IPS-20b (cell line): ENCODE measurements around the gene ADNP.

ENCODE experiments used
- H3K27ac ChIP-seq: one replicate; pipeline ENCODE4 v1.5.1; 2013; ENCODE audit warnings: low read length
- H3K27me3 ChIP-seq: 2 replicates; pipeline ENCODE4 v1.6.1; 2013; ENCODE audit warnings: mild to moderate bottlenecking, low read length, inconsistent platforms; ENCODE audit not compliant: insufficient read depth
- H3K36me3 ChIP-seq: 2 replicates; pipeline ENCODE4 v1.6.1; 2013; ENCODE audit warnings: low read depth, mild to moderate bottlenecking, inconsistent platforms, low read length, moderate library complexity; ENCODE audit not compliant: insufficient read depth
- H3K4me1 ChIP-seq: 2 replicates; pipeline ENCODE4 v1.6.1; 2013; ENCODE audit warnings: mild to moderate bottlenecking, control low read depth, inconsistent platforms, low read length, moderate library complexity; ENCODE audit not compliant: insufficient read depth
- H3K4me3 ChIP-seq: 2 replicates; pipeline ENCODE4 v1.5.1; 2013; ENCODE audit warnings: mild to moderate bottlenecking, low read length, inconsistent platforms
- H3K9ac ChIP-seq: 2 replicates; pipeline ENCODE4 v1.6.1; 2013; ENCODE audit warnings: low read depth, mild to moderate bottlenecking, inconsistent platforms, low read length, moderate library complexity
- H3K9me3 ChIP-seq: 2 replicates; pipeline ENCODE4 v1.6.1; 2013; ENCODE audit warnings: mild to moderate bottlenecking, low read depth, low read length, inconsistent platforms; ENCODE audit not compliant: insufficient read depth

Gene ADNP

DNA sequence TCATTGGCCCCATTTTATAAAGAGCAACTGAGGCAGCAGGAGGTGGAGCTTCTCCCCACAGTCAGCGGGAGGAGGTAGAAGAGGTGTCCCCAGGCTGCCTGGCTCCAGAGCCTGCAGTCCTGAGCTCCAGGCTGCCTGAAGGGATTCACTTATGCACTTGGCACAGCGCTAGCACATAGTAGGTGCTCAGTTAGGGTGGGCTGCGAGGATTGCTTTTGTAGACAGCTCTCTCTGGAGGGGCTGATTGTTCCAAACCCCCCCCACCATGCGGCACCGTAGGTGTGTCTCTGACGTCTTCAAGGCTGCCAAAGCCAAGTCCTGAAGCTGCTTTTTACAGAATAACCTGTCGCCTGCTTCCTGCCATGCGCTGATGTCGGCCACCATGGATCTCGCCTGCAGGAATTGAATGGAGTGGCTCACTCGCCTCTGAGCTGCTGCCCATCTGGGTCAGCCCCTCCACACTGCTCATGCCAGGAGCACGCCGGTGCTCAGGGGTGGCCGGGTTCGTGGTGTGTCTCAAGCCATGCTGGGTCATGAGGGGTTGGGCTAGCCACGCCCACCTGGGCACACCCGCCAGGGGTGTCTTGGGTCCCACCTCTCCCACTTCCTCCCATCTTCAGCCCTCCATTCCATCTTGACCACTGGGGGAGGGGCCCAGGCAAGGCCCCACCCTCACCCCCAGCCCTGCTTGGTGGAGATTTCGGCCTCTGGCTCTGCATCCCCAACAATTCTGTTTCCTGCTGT is 76.6 kb downstream of the ADNP start:
- H3K9ac ChIP-seq: no peak overlapping the region
- H3K27me3 ChIP-seq: no peaks in the 10 kb centered on the region
- H3K4me1 ChIP-seq: peaks cover 5% of the 10 kb centered on the region
- no peak overlapping the region for H3K4me3 ChIP-seq
- H3K36me3 ChIP-seq: no peaks in the 10 kb centered on the region
- H3K27ac ChIP-seq: no peak overlapping the region
- no peaks in the 10 kb centered on the region for H3K9me3 ChIP-seq

DNA sequence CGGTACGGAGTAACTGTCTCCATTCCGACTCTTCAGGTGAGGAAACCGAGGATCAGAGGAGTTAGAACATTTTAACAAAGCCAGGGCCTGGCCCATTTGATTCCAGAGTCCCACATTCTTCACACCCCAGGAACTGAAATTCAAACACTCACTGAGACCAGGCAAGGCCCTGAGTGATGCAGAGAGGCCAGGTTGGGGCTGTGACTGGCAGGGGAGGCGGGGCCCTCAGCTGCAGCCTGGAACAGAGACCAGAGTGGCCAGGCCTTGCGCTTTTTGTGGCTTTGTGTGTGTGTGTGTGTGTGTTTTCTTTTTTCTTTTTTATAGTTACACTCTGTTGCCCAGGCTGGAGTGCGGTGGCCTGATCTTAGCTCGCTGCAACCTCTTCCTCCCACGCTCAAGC is 79.2 kb downstream of the ADNP start:
- Histone ChIP-seq H3K4me1 (peaks cover 5% of the 10 kb centered on the region; the same call in 1 of the 2 replicates), H3K27ac (peak overlapping the region; percentile 7), H3K9ac (0 out of 2 replicates have a peak overlapping the region, but pooled peaks have one; percentile 40), H3K9me3 (no peaks in the 10 kb centered on the region), H3K36me3 (no peaks in the 10 kb centered on the region), H3K27me3 (no peaks in the 10 kb centered on the region), H3K4me3 (no peak overlapping the region)

- Histone ChIP-seq H3K9me3 (no peaks in the 10 kb centered on the region), H3K4me1 (peaks cover 5% of the 10 kb centered on the region; the same call in 1 of the 2 replicates), H3K36me3 (no peaks in the 10 kb centered on the region), H3K27me3 (no peaks in the 10 kb centered on the region), H3K4me3 (no peak overlapping the region), H3K27ac (no peak overlapping the region), H3K9ac (0 out of 2 replicates have a peak overlapping the region, but pooled peaks have one; percentile 40)
Measured at GRCh38 chr20:50850721-50851286, 80.4 kb downstream of the ADNP start.

DNA sequence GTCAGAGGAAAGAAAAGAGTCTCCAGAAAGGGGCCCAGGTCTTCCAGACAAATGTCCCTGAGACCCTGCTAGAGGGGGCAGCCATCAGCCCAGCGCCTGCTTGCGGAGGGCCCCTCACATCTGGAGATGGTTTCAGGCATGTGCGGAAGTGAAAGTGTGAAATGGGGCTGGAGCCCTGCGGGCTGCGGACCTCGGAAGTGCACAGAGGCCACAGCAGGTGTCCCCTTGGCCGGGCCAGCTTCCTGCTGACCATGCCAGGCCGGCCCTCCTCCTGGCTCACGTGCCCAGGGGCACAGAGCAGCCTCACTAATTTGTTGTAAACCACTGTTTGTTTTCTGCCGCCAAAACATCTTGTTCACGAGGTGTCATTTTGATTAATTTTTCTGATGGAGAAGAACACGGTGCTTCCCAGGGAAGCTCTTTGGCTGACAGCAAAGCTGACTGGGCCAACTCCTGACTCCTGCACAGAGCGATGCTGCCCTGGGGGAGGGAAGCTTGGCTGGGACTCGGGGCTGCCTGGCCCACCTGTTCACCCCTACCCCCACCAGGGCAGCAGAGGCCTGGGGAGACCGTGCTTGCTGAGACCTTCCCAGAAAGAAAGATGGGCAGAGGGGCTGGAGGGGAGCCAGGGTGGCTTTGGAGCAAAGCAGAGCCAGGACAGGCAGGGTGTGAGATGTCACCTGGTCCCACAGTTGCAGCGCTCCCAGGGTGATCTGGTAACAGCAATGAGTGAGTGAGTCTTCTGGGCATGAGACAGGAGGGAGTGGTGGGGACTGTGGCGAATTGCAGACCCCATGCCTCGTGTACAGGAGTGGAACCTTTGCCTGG is 82.2 kb downstream of the ADNP start:
- no peak overlapping the region for H3K27ac ChIP-seq
- no peak overlapping the region for H3K9ac ChIP-seq

DNA sequence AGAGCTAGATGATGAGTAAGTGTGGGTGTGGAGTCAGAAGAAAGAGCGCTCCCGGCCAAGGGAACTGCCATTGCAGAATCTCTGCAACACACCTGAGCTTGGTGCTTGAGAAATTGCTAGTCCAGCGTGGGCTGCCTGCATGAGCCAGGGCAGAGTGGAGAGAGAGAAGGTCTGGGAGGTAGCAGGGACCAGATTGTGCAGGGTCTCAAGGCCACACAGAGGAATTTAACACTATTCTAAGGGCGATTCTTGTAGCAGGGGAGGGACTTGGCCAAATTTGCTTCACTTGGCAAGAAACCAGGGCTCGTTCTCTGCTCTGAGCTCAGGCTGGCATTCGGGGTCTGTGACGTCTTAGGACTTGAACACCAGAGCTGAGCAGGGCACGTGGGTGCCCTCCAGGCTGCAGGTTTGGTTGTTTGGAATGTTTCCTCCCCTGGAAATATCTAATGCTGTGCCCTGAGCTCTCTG is 82.9 kb downstream of the ADNP start:
- H3K4me3 ChIP-seq: no peak overlapping the region
- H3K9me3 ChIP-seq: no peaks in the 10 kb centered on the region
- no peak overlapping the region for H3K9ac ChIP-seq
- H3K27ac ChIP-seq: no peak overlapping the region
- H3K36me3 ChIP-seq: no peaks in the 10 kb centered on the region
- no peaks in the 10 kb centered on the region for H3K27me3 ChIP-seq
- peaks cover 5% of the 10 kb centered on the region for H3K4me1 ChIP-seq

More for the DNA sequence above, 82.2 kb downstream of the ADNP start:
- H3K4me3 ChIP-seq: no peak overlapping the region
- H3K36me3 ChIP-seq: no peaks in the 10 kb centered on the region
- peaks cover 5% of the 10 kb centered on the region for H3K4me1 ChIP-seq
- H3K9me3 ChIP-seq: no peaks in the 10 kb centered on the region
- H3K27me3 ChIP-seq: no peaks in the 10 kb centered on the region

DNA sequence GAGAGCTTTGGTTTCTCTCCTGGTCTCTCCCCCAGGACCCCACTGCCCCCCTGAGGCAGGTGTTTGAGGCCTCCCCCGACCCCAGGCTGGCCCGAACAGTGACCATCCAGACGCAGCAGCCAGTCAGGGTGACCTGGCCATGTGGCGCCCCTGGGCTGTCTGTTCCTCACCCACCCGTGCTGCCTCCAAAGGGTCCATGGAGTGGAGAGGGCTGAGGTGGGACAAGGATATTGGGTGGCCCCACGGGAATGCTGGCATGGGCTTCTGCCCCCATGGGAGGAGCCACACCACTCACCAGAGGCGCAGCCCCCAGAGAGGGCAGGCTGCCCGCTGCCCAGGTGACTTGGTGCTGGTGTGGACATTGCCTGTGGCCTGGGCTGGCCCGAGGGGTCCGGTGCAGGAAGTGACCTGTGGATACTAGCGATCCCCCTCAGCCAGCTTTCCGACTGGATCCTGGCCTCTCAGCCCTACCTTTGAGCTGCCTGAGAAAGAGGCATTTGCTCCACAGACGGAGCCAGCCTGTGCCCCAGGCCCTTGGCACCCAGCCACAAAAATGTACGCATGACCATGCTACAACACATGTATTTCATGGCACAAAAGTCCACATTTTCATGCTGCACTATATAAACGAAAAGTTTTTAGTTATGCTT is 85.5 kb downstream of the ADNP start:
- Histone ChIP-seq H3K4me3 (no peak overlapping the region), H3K27me3 (no peaks in the 10 kb centered on the region), H3K4me1 (no peaks in the 10 kb centered on the region; the same call in none of the 2 replicates), H3K9me3 (no peaks in the 10 kb centered on the region), H3K9ac (no peak overlapping the region), H3K36me3 (no peaks in the 10 kb centered on the region), H3K27ac (no peak overlapping the region)

- H3K4me3 ChIP-seq: no peak overlapping the region
- no peaks in the 10 kb centered on the region for H3K9me3 ChIP-seq
- H3K9ac ChIP-seq: no peak overlapping the region
- no peaks in the 10 kb centered on the region; the same call in 1 of the 2 replicates for H3K4me1 ChIP-seq
- H3K27me3 ChIP-seq: no peaks in the 10 kb centered on the region
- H3K27ac ChIP-seq: no peak overlapping the region
- H3K36me3 ChIP-seq: no peaks in the 10 kb centered on the region
Measured at GRCh38 chr20:50844430-50845100, 86.7 kb downstream of the ADNP start.

DNA sequence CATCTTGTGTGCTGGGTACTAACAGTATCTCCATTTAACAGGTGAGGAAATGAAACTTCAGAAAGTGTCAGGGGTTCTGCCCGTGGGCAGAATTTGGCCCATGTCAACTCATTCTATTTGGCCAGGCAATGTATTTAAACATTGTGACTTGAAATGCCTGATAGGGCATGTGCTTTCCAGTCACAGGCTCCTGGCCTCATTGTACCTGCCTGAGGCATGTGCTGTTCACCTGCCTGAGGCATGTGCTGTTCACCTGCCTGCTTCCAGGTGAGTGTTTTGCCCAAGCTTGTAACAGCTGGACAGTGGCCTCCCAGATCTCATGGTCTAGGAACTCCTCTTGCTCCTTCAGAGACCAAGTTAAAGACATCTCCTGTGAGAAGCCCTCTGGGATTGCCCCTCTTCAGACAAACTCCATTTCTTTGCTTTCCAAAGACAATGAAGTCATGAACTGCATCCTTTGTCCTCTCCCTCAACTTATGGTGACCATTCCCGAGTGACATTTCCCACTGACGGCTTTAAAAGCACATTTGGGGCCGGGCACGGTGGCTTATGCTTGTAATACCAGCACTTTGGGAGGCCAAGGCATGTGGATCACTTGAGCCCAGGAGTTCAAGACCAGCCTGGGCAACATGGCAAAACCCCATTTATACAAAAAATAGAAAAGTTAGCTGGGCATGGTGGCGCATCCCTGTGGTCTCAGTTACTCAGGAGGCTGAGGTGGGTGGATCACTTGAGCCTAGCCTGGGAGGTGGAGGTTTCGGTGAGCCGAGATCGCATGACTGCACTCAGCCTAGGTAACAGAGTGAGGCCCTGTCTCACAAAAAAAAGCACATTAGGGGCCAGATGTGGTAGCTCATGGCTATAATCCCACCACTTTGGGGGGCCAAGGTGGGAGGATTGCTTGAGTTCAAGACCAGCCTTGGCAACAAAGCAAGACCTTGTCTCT is 87.6 kb downstream of the ADNP start:
- Histone ChIP-seq H3K9ac (no peak overlapping the region), H3K9me3 (no peaks in the 10 kb centered on the region), H3K4me3 (no peak overlapping the region), H3K4me1 (peaks cover 4% of the 10 kb centered on the region; the same call in 1 of the 2 replicates), H3K27ac (no peak overlapping the region), H3K27me3 (no peaks in the 10 kb centered on the region), H3K36me3 (no peaks in the 10 kb centered on the region)

- H3K9ac ChIP-seq: no peak overlapping the region
- H3K27me3 ChIP-seq: no peaks in the 10 kb centered on the region
- no peaks in the 10 kb centered on the region for H3K36me3 ChIP-seq
- no peak overlapping the region for H3K4me3 ChIP-seq
- no peak overlapping the region for H3K27ac ChIP-seq
- peaks cover 4% of the 10 kb centered on the region; the same call in 1 of the 2 replicates for H3K4me1 ChIP-seq
- no peaks in the 10 kb centered on the region for H3K9me3 ChIP-seq
Measured at GRCh38 chr20:50842821-50843220, 88.4 kb downstream of the ADNP start.
